IMR-90 (cell line): ENCODE data around the gene LCE2A.
"Not testable (repeated sequence)": the region's sequence is repeated elsewhere in the genome, so short reads cannot be mapped to it uniquely, and the experiment has no call there.

Source experiments
- CEBPB ChIP-seq: IDR thresholded peaks from 2 replicates; pipeline ENCODE4 v1.6.1; 2012; ENCODE audit warnings: low read depth, low read length, improper control_type of control experiment
- CHD1 ChIP-seq: IDR thresholded peaks from 2 replicates; pipeline ENCODE4 v1.6.1; 2012; ENCODE audit warnings: low read depth, low read length, improper control_type of control experiment
- MAFK ChIP-seq: IDR thresholded peaks from 2 replicates; pipeline ENCODE4 v1.6.1; 2012; ENCODE audit warnings: low read depth, low read length, improper control_type of control experiment
- MAZ ChIP-seq: IDR thresholded peaks from 2 replicates; pipeline ENCODE4 v1.6.1; 2012; ENCODE audit warnings: low read depth, mild to moderate bottlenecking, low read length, improper control_type of control experiment, moderate library complexity, borderline replicate concordance
- POLR2A ChIP-seq: IDR thresholded peaks from 2 replicates; pipeline ENCODE4 v1.6.1; 2012; ENCODE audit warnings: mild to moderate bottlenecking, low read depth, low read length
- RAD21 ChIP-seq: IDR thresholded peaks from 2 replicates; pipeline ENCODE4 v1.6.1; 2012; ENCODE audit warnings: low read length, improper control_type of control experiment
- RCOR1 ChIP-seq: IDR thresholded peaks from 2 replicates; pipeline ENCODE4 v1.6.1; 2012; ENCODE audit warnings: mild to moderate bottlenecking, low read length, improper control_type of control experiment; ENCODE audit not compliant: insufficient replicate concordance
- RFX5 ChIP-seq: IDR thresholded peaks from 2 replicates; pipeline ENCODE4 v1.8.0; 2012; ENCODE audit warnings: low read depth, mild to moderate bottlenecking, low read length, moderate library complexity
- SMC3 ChIP-seq: fragments of 150-350 bp; IDR thresholded peaks from 2 replicates; pipeline ENCODE4 v1.6.1; 2016; ENCODE audit warnings: low read depth, mild to moderate bottlenecking, antibody characterized with exemption, low read length, moderate library complexity
- USF2 ChIP-seq: fragments of 150-350 bp; IDR thresholded peaks from 2 replicates; pipeline ENCODE4 v1.6.1; 2017; ENCODE audit warnings: mild to moderate bottlenecking, antibody characterized with exemption, low read length, low read depth
- TF ChIP-seq, protein P1 (sequence below): conservative IDR thresholded peaks from 2 replicates; pipeline ENCODE4 v1.5.1; 2012; ENCODE audit warnings: mild to moderate bottlenecking, low read depth, low read length, improper control_type of control experiment
- TF ChIP-seq, protein P2 (sequence below): fragments of 150-350 bp; IDR thresholded peaks from 2 replicates; pipeline ENCODE4 v1.6.1; 2016; ENCODE audit warnings: low read depth, mild to moderate bottlenecking, low read length, moderate library complexity, borderline replicate concordance

DNA sequence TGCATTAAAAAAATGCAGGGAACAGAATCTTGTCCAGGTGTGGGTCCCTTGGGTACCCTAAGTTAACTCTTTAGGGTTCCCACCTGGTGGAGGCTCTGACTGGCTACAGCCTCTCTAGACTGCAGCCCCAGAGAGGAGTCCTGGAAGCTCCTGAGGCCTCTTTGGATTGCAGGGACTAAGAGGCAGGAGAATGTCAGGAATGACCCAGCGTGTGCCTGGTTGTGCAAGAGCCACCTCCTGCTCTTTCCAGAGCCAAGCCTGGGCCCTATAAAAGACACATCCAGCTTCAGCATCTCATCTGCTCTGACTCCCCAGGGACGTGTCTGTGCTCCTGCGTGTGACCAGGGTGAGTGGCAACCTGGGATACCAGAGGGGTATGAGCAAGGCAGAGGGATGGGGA is 23.2 kb upstream of the LCE2A start, which contains the start of gene LCE2C:
- not testable (repeated sequence) for TF ChIP-seq POLR2A, RCOR1, CHD1, MAFK, USF2, RFX5, RAD21, MAZ, CEBPB, SMC3
- TF ChIP-seq, protein P1, sequence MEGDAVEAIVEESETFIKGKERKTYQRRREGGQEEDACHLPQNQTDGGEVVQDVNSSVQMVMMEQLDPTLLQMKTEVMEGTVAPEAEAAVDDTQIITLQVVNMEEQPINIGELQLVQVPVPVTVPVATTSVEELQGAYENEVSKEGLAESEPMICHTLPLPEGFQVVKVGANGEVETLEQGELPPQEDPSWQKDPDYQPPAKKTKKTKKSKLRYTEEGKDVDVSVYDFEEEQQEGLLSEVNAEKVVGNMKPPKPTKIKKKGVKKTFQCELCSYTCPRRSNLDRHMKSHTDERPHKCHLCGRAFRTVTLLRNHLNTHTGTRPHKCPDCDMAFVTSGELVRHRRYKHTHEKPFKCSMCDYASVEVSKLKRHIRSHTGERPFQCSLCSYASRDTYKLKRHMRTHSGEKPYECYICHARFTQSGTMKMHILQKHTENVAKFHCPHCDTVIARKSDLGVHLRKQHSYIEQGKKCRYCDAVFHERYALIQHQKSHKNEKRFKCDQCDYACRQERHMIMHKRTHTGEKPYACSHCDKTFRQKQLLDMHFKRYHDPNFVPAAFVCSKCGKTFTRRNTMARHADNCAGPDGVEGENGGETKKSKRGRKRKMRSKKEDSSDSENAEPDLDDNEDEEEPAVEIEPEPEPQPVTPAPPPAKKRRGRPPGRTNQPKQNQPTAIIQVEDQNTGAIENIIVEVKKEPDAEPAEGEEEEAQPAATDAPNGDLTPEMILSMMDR: not testable (repeated sequence)
- TF ChIP-seq, protein P2, sequence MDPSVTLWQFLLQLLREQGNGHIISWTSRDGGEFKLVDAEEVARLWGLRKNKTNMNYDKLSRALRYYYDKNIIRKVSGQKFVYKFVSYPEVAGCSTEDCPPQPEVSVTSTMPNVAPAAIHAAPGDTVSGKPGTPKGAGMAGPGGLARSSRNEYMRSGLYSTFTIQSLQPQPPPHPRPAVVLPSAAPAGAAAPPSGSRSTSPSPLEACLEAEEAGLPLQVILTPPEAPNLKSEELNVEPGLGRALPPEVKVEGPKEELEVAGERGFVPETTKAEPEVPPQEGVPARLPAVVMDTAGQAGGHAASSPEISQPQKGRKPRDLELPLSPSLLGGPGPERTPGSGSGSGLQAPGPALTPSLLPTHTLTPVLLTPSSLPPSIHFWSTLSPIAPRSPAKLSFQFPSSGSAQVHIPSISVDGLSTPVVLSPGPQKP: not testable (repeated sequence)
